ENCODE results near the gene ANGPTL8. TPM values are rescaled to one million over a fixed set of nuclear protein-coding genes. Genes with fewer than 3 reads are reported as not detected.

Gene ANGPTL8
- total RNA-seq, 1 experiment from 2014 or later = not detected

GRCh38 chr19:11238041-11238440 lies 1.4 kb upstream of the ANGPTL8 start:
- no TSS peak for BruUV-seq (replicated peaks)
- ATAC-seq = no peak
- Histone ChIP-seq H3K36me3 (ENCODE audit: control insufficient read depth, insufficient read depth, low read length) (no peaks in the 10 kb centered on the region), H3K9me3 (ENCODE audit: control insufficient read depth, insufficient read depth, low read depth, low read length) (no peaks in the 10 kb centered on the region), H3K4me3 (ENCODE audit: low read depth in 2 of 2, low read length in 2 of 2) (no peak overlapping the region), H3K27ac (ENCODE audit: low read length) (no peak overlapping the region), H3K27me3 (ENCODE audit: control insufficient read depth, insufficient read depth, low read length) (no peaks in the 10 kb centered on the region), H3K4me1 (ENCODE audit: control insufficient read depth, insufficient read depth, low read length) (no peaks in the 10 kb centered on the region)
- POLR2A ChIA-PET = no interaction called here
- in situ Hi-C loops (cut with HindIII; ENCODE audit: low pct_unique_long_range_greater_than_20kb, low sequenced_read_pairs) (no loop called here), intact Hi-C loops (cut with micrococcal nuclease; ENCODE audit: unreplicated experiment) (no loop called here)
- CTCF ChIA-PET = no interaction called here
- DNase-seq (ENCODE audit: low read depth, low spot score) = no peak
- TF ChIP-seq CTCF (IDR thresholded peaks at IDR 0.05) (no peak), POLR2AphosphoS5 (IDR thresholded peaks at IDR 0.05; ENCODE audit: low read depth, low read length) (no peak), SIN3A (IDR thresholded peaks at IDR 0.05; ENCODE audit: borderline replicate concordance, insufficient read depth, low read depth, low read length) (no peak), TCF7L2 (IDR thresholded peaks at IDR 0.05; ENCODE audit: low read depth, low read length) (no peak), REST (IDR thresholded peaks at IDR 0.05; ENCODE audit: insufficient read depth in 1 of 2, low read depth in 2 of 2, low read length in 1 of 2) (no peak)

DNA sequence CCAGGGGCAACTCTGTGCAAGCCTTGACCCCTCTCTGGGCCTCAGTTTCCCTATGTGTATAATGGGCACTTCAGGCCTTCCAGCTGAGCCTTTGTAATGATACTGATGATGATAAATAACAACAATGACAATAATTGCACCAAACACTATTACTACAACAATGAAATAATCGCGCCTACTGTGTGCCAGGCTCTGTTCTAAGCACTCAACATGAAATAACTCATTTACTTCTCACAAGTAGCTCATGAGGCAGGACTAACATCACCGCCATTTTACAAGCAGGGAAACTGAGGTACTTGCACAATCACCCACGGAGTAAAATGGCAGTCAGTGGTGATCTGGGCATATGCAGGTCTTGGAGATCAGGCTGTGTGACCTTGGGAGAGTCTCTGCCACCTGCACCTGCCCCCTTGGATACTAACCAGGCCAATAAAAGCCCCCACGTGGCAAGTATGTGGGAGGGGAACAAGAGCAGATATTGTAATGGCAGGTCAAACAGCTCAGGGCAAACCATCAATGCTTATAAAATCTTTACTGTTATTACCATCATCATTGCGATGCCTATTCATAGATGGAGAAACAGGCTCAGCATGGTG lies 540 bp upstream of the ANGPTL8 start:
- CTCF ChIA-PET = no interaction called here
- no TSS peak for BruUV-seq (replicated peaks)
- H3K27me3 ChIP-seq (ENCODE audit: control insufficient read depth, insufficient read depth, low read length) = no peaks in the 10 kb centered on the region
- TF ChIP-seq REST (IDR thresholded peaks at IDR 0.05; ENCODE audit: insufficient read depth in 1 of 2, low read depth in 2 of 2, low read length in 1 of 2) (no peak), POLR2AphosphoS5 (IDR thresholded peaks at IDR 0.05; ENCODE audit: low read depth, low read length) (no peak), SIN3A (IDR thresholded peaks at IDR 0.05; ENCODE audit: borderline replicate concordance, insufficient read depth, low read depth, low read length) (no peak)
- H3K4me1 ChIP-seq (ENCODE audit: control insufficient read depth, insufficient read depth, low read length) = no peaks in the 10 kb centered on the region; the same call in 1 of the 2 replicates
- H3K4me3 ChIP-seq (ENCODE audit: low read depth in 2 of 2, low read length in 2 of 2) = no peak overlapping the region
- H3K9me3 ChIP-seq (ENCODE audit: control insufficient read depth, insufficient read depth, low read depth, low read length) = no peaks in the 10 kb centered on the region
- intact Hi-C loops (cut with micrococcal nuclease; ENCODE audit: unreplicated experiment) (no loop called here), in situ Hi-C loops (cut with HindIII; ENCODE audit: low pct_unique_long_range_greater_than_20kb, low sequenced_read_pairs) (no loop called here)
- H3K36me3 ChIP-seq (ENCODE audit: control insufficient read depth, insufficient read depth, low read length) = no peaks in the 10 kb centered on the region
- H3K27ac ChIP-seq (ENCODE audit: low read length) = no peak overlapping the region
- DNase-seq (ENCODE audit: low read depth, low spot score) = no peak
- POLR2A ChIA-PET = no interaction called here
- no peak for ATAC-seq

All from Panc1 (cell line).